GM21526 (cell line): ENCODE results near the gene IFI35.
"Not testable (repeated sequence)": the region's sequence is repeated elsewhere in the genome, so short reads cannot be mapped to it uniquely, and the experiment has no call there.

Source experiments
- ATAC-seq: cut with Tn5 transposase; IDR thresholded peaks from one replicate; pipeline ENCODE4 v1.9.1; 2021; ENCODE audit warnings: moderate library complexity; ENCODE audit not compliant: unreplicated experiment, low FRiP score

The IFI35 gene

GRCh38 chr17:43044024-43044423, 37.4 kb downstream of the IFI35 start:
- ATAC-seq, result no peak

- no peak for ATAC-seq
These were observed 45.4 kb downstream of the IFI35 start for GRCh38 chr17:43051969-43052368.

- ATAC-seq, result not testable (repeated sequence)
These were observed 46.4 kb downstream of the IFI35 start for GRCh38 chr17:43053008-43053407.

- ATAC-seq, result no peak
These were observed 49.5 kb downstream of the IFI35 start for GRCh38 chr17:43056051-43056450.

GRCh38 chr17:43062984-43063638, 56.5 kb downstream of the IFI35 start:
- no peak for ATAC-seq
